Thyroid gland (tissue), 4 donors: ENCODE data around the gene RPL41.

Experiments used
- CTCF ChIP-seq, 6 experiments: fragments of 200-600 bp in 3 of 6; fragments of 450-650 bp in 3 of 6; sonication (generic) in 3 of 6; IDR thresholded peaks; one replicate each; pipeline ENCODE4 v1.5.1; 2016 to 2019; ENCODE audit warnings: antibody characterized with exemption in 6 of 6, mild to moderate bottlenecking in 2 of 6, inconsistent platforms in 1 of 6, moderate library complexity in 1 of 6
- POLR2A ChIP-seq, 2 donors: fragments of 450-650 bp; IDR thresholded peaks; one replicate each; pipeline ENCODE4 v1.6.1; 2017; ENCODE audit warnings: antibody characterized with exemption in 2 of 2, mild to moderate bottlenecking in 2 of 2, moderate library complexity in 1 of 2

DNA sequence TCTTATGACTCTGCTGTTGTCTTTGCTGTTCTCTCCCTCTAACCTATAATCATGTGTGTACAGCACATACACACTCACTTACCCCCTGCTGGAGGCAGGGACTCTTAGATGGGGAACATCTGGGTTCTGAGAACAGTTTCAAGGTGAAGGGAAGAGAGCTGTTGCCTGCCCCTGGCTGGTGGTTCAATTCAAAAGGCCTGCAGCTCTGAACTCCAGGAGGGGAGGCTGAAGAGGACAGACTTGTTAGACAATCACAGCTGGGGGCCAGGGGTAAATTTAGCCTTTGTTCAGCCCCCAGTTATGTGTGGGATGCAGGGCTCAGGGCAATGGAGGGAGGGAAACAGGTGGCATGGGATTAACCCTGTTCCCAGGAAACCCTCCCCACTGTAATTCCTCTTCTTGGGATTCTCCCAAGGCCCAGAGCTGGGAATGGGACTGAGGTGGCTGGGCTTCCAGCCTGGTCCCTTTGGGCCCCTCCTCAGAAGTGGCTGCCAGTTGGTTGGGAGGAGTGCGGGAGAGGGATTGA lies 37.9 kb downstream of the RPL41 start:
- TF ChIP-seq CTCF (IDR thresholded peaks at IDR 0.05) (no peak), POLR2A (IDR thresholded peaks at IDR 0.05) (no peak)
